NCI-H510A treated with DMSO at 0.1 percent for 48 hours (cell line): Measurements from ENCODE around the gene CFAP107.

ENCODE experiments used
- DNase-seq: peaks from one replicate; lab custom pipeline; 2025; lab: John Stamatoyannopoulos, UW

Gene CFAP107

GRCh38 chr1:12745126-12745991, 641 bp upstream of the CFAP107 start:
- no peak for DNase-seq

GRCh38 chr1:12748778-12749355, 2.9 kb downstream of the CFAP107 start:
- DNase-seq, result no peak

GRCh38 chr1:12754738-12755137, 8.7 kb downstream of the CFAP107 start:
- no peak for DNase-seq

GRCh38 chr1:12756273-12756672, 10.3 kb downstream of the CFAP107 start:
- DNase-seq, result no peak

- DNase-seq, result no peak
These were observed 10.9 kb downstream of the CFAP107 start for GRCh38 chr1:12756768-12757413.

- no peak for DNase-seq
These were observed 11.8 kb downstream of the CFAP107 start for GRCh38 chr1:12757836-12758235.

GRCh38 chr1:12760256-12760795, 14.3 kb downstream of the CFAP107 start:
- no peak for DNase-seq

- no peak for DNase-seq
These were observed 15.8 kb downstream of the CFAP107 start for GRCh38 chr1:12761781-12762180.

- no peak for DNase-seq
These were observed 16.8 kb downstream of the CFAP107 start for GRCh38 chr1:12762766-12763165.

- no peak for DNase-seq
These were observed 17.5 kb downstream of the CFAP107 start for GRCh38 chr1:12763479-12763878.

- DNase-seq, result no peak
These were observed 18.0 kb downstream of the CFAP107 start for GRCh38 chr1:12764016-12764415.

- DNase-seq, result no peak
These were observed 23.0 kb downstream of the CFAP107 start for GRCh38 chr1:12769031-12769430.

GRCh38 chr1:12769976-12770505, 24.0 kb downstream of the CFAP107 start:
- no peak for DNase-seq

GRCh38 chr1:12770620-12771019, 24.6 kb downstream of the CFAP107 start:
- DNase-seq, result no peak

GRCh38 chr1:12771186-12771585, 25.2 kb downstream of the CFAP107 start:
- no peak for DNase-seq

GRCh38 chr1:12772520-12772919, 26.5 kb downstream of the CFAP107 start:
- no peak for DNase-seq

GRCh38 chr1:12773438-12773837, 27.4 kb downstream of the CFAP107 start, which contains the start of gene PRAMEF12:
Gene PRAMEF12, plus strand, starts transcription at chr1:12773738. Its CDS starts 1,130 bp downstream, at chr1:12774868.
- DNase-seq, result no peak

- no peak for DNase-seq
These were observed 28.9 kb downstream of the CFAP107 start for GRCh38 chr1:12774801-12775345.

GRCh38 chr1:12775443-12775842, 29.4 kb downstream of the CFAP107 start:
- no peak for DNase-seq

- no peak for DNase-seq
These were observed 31.0 kb downstream of the CFAP107 start for GRCh38 chr1:12776801-12777557.

GRCh38 chr1:12778061-12778460, 32.1 kb downstream of the CFAP107 start:
- no peak for DNase-seq
